ENCODE measurements around the gene PRPH.

DNA sequence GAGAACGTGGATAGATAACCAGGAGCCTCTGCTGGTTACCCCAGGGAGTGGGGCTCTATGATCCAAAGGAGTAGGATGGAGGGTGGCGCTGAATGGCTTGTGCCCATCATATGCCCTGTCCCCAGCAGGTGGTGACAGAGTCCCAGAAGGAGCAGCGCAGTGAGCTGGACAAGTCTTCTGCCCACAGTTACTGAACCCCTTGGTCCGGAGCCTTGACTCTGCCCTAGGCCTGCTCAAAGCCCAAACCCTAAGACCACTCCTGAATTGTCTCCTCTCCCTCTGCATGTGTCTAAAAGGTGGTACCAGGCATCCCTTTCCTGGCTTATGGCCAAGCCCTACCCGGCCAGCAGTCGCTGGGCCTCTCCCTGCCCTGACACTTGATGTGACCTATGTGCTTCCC, 3.2 kb downstream of the PRPH start:
- TF ChIP-seq SP1 (IDR thresholded peaks at IDR 0.05) (no peak), ELF4 (IDR thresholded peaks at IDR 0.05) (no peak), NFRKB (IDR thresholded peaks at IDR 0.05) (no peak), FOXM1 (IDR thresholded peaks at IDR 0.05; ENCODE audit: borderline replicate concordance) (no peak), BHLHE40 (IDR thresholded peaks at IDR 0.05; ENCODE audit: borderline replicate concordance) (no peak), ARNT (IDR thresholded peaks at IDR 0.05) (no peak), CTBP1 (IDR thresholded peaks at IDR 0.05; ENCODE audit: borderline replicate concordance) (no peak), FOXK2 (IDR thresholded peaks at IDR 0.05) (no peak), FOXA1 (IDR thresholded peaks at IDR 0.05) (no peak), TARDBP (IDR thresholded peaks at IDR 0.05) (no peak)
